ENCODE measurements around the gene GGCX.

The GGCX gene

DNA sequence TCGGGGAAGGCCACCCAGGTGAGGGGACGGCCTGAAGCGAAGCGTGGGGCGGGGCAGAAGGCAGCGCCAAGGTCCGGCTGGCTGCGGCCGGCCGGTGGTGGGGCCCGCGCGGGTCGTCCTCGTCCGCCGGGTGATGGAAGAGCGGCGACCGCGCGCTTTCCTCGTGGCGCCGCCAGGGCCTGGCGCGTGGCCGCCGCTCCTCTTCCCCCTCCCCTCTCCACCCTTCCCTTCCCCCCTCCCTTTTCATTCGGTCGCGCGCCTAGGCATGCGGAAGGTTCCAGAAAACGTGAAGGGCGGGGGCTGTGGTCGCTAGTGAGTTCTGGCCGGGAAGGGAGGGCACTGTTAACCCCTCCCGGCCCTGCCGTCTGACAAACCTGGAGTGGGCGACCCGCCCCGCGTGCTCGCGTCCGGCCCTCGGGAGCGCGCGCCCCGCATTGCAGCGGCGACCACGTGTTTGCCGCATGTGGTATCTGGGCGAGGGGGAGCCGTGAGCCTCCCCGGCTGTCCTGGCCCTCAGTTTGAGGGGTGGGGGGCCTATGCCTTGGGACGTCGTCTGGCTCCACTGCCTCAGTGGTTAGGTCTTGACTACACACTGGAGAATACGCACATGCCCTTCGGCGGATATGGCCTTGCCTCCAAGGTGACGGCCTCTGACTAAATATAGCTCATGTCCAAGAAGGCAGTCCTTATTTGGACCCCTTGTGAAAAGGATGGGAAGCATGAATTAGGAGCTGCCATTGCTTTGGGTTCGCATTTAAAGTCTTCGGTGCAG, 21.7 kb downstream of the GGCX start:
- no peak for FAIRE-seq

DNA sequence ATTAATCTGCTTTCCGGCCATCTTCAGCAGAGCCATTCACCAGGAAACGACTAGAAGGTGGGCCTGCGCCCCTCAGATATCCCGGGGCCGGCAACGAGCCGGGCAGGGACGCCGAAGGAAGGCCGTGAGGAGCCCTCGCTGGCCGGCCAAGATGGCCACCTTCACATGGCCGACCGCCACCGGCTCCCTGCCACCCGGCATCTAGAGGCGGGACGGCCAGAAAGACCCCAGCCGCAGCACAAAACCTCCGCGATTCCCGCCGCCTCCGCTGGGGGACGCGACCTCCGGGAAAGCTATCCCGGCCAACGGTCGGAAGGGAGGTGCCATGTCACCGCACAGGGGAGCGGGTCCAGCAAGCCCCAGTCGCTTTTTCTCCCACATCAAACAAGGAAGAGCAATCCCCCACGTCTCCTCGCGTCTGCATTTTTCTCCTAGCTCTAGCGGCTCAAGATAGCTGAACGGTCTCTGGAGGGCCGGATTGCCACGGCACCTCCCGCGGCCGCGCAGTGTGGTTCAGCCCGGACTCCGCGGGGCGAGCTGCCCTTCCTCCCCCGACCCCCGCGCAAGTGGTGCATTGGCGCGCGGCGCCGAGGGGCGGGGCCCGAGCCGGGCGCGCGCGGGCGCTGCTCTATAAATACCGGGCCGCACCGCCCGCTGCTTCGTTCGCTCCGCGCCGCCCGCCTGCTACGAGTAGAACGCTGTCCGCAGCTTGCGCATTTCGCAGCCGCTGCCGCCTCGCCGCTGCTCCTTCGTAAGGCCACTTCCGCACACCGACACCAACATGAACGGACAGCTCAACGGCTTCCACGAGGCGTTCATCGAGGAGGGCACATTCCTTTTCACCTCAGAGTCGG, 22.6 kb downstream of the GGCX start, which contains the start of gene MAT2A:
TSS of gene MAT2A (plus strand) at position 662 of the 854 bp plus-strand sequence. CDS start at position 782, 120 bp downstream.
- no peak for FAIRE-seq

DNA sequence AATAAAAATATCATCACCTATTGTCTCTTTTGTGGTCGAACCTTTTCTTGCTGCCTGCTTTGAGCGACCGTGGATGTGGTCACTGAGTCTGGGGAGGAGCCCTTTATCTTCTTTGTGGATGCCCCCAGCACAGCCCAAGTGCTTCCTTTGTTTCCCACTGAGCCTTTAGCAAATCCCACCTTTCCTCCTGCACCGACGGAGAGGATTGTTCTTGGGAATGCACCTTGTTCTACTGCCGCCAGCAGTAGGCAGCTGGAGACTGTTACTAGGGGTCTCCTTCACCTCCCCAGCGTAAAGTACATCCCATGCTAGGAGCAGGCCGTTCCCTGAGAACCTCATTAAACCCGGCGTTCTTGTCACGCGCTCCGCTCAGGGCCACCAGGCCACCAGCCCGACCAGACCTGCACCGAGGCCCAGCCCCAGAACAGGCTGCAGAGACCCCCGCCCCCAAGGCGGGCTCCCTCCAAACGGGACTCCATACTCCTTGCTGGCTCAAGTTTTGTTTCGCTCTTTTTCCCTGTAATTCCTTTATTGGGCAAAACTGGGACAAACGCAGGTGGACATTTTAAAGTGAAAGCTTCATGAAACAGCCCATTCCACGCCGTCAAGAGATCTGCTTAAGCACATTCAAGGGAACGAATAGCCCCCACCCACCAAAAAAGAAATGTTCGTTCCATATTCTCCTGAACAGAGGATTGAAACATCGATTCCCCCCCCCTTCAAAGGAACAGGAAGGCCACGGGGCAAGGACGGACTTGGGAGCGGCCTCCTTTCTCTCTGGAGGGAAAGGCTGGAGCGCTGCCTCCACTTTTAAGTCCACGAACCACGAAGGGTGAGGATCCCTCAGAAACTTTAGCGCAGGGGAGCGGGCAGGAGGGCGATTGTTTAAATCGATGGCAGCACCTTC, 23.4 kb downstream of the GGCX start:
- no peak for FAIRE-seq

GRCh38 chr2:85536479-85536878, 24.8 kb downstream of the GGCX start:
- no peak for FAIRE-seq

DNA sequence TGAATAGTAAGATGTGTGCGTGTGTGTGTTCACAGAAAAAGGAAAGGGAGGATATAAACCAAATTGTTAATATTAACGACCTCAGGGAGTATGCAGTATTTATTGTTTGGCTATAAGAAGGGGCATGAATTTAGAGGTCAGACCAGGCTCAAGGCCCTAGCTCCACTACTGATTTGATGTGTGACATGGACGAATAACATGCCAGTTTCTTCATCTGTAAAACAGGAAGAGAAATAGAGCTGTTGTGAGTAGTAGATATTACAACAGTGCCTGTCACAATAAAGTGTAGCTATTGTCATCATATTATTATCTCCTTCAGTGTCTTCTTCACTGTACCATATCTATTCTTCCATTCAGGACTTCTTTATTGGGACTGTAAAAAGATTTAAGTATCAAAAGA, 26.4 kb downstream of the GGCX start:
- FAIRE-seq = no peak

DNA sequence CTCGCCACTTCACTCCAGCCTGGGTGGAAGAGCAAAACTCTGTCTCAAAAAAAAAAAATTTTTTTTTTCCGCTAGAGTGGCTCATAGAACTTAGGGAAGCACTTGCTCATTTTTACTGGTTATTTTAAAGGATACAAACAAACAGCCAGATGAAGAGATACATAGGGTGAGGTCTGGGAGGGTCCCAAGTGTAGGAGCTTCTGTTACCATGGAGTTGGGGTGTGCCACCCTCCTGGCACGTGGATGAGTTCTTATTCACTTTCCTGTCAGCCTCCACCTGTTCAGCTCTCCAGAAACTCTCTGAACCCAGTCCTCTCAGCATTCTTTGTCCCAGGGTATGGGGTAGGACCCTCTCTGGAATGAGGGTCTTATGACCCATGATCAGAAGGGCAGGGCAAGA, 27.2 kb downstream of the GGCX start:
- no peak for FAIRE-seq

GRCh38 chr2:85531589-85531988, 29.7 kb downstream of the GGCX start:
- no peak for FAIRE-seq

GRCh38 chr2:85529809-85530208, 31.5 kb downstream of the GGCX start:
- no peak for FAIRE-seq

- FAIRE-seq = no peak
Observed at GRCh38 chr2:85528355-85528754, 32.9 kb downstream of the GGCX start.

DNA sequence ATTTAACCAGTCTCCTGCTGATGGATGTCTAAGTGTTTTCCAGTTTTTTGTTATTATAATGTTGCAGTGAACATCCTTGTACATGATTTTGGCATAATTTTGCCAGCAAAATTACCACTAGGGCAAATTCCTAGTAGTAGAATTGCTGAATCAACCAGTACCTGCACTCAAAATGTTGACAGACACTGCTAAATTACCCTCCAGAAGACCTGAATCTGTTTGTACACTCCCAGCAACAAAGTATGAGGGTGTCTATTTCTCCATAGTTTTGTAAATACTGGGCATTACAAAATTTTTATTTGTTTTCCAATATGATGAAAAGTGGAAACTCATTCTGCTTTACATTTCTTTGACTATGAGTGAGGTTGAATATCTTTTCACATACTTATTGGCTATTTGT, 33.5 kb downstream of the GGCX start:
- FAIRE-seq = no peak

- no peak for FAIRE-seq
Observed at GRCh38 chr2:85525567-85525966, 35.7 kb downstream of the GGCX start.

DNA sequence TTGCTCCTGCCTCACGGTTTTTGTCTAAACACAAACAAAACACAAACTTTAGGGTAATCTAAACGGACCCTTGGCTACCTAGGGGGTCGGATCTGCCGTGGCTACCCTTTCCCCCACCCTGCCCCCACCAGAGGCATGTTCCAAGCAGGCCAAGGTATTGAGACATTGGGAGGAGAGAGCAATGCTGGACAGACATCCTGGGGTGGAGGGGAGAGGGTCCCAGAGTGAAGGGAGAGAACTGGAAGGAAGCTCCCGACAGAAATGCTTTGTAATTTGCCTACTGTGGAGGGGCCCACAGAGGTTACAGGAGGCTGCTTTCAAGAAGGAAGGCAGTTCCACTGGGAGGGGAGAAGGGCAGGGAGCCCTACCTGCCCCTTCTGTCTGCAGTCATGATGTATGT, 36.3 kb downstream of the GGCX start:
- FAIRE-seq = no peak

DNA sequence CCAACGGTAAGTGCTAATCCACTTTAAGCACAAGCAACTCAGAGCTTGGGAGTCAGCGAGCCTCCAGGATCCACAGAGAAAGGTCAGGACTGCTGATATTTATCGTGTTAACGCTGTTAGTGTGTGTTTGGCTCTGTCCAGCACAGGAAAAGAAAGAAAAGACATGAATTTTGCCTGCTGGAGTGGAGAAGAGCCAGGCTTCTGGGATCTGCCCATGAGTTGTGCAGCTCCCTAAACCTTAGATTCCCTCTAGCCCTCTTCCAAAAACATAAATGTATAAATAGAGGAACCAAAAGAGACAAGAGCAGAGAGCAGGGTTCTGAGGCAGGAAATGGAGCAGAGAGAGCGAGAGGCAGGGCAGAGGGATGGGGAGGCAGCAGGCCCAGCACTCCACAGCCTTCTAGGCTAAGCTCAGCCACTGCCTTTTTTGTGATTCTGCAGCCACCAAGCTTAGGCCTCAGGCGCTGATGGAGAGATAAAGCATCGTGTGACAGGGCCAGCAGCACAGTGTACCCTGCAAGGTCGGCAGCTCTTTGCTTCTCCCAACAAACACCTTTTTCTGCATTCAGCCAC, 36.9 kb downstream of the GGCX start:
- no peak for FAIRE-seq

DNA sequence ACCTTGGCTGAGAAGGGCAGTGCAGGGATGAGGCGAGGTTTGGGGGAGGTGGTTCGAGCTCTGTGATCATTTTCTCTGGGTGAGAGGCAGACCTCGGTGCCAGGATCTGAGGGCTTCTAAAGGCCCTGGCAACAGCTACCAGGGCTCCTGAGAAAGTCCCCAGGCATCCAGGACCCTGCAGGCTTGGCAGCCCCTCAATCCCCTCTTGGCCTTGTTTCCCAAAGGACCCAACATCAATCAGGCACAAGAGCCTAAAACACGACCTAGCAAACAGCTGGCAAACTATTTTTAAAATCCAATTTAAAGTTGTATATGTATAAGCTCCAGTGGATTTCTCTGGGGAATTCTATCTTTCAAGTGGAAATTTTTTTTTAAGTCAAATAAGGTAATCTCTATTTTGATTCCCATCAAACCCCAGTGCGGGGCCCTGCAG, 37.4 kb downstream of the GGCX start:
- no peak for FAIRE-seq

GRCh38 chr2:85523062-85523902, 38.0 kb downstream of the GGCX start:
- FAIRE-seq = no peak

- no peak for FAIRE-seq
Observed at GRCh38 chr2:85522090-85522647, 39.1 kb downstream of the GGCX start.

- no peak for FAIRE-seq
Observed at GRCh38 chr2:85516653-85517389, 44.5 kb downstream of the GGCX start.

GRCh38 chr2:85514323-85514722, 47.0 kb downstream of the GGCX start:
- FAIRE-seq = no peak

DNA sequence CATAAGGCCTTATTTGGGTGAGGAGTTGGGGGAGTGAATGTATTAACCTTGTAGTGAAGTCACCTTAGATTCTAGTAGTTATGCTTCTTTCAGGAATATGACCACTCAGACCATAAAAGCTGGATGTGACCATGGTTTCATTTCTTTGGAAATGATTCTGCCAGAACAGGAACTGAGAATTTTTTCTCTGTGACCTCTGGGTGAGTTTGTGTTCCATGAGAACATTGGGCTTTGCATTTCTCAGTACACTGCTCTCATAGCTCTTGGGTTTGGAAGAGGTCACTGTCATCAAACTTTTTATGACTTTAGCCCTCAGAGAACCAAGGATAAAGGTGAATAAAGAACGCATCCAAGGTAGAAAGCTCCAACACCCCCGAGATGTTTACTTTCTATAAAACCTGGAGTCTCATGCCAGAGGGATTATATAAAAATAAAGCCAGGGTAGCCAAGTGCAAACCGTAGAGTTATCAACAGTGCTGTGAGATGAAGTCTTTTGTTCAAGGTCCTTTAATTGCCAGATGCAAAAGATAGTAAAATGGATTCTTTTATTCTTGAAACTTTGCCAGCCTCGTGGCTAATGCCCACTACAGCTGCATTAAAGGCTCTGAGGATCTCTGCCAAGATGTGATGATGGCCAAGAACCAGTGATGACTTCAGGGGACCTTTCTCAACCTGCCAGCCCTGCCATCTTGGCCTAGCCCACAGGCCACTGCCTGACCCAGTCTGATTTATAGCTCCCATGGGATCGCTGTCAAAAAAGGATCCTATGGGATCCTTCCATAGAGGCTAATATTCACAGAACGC, 50.1 kb downstream of the GGCX start:
- FAIRE-seq = no peak

GRCh38 chr2:85506768-85507181, 54.5 kb downstream of the GGCX start:
- FAIRE-seq = no peak

Measured in islet of Langerhans (tissue), 1 donor.